GM21390 (cell line): Measurements from ENCODE around the gene STRN3.

Source experiments
- ATAC-seq: cut with Tn5 transposase; IDR thresholded peaks from one replicate; pipeline ENCODE4 v1.9.1; 2021; ENCODE audit not compliant: unreplicated experiment

The STRN3 gene

GRCh38 chr14:31038521-31039166 is 12.5 kb upstream of the STRN3 start:
- ATAC-seq: no peak

GRCh38 chr14:31037709-31038221 is 11.6 kb upstream of the STRN3 start:
- ATAC-seq: no peak

DNA sequence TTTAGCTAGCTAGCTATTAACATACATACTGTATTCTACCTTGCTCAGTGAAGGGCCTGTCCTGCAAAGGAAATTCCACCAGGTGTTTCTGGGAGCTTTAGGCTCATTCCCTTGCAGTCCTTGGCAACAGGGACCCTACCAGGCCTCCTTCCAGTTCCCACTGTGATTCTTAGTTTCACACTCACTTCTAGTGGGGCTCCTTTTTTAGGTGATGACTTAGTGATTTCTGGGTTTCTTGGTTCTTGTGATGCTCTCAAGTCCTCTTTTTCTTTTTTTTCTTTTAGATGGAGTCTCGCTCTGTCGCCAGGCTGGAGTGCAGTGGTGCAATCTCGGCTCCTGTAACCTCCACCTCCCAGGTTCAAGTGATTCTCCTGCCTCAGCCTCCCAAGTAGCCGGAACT is 10.4 kb upstream of the STRN3 start:
- ATAC-seq: no peak

DNA sequence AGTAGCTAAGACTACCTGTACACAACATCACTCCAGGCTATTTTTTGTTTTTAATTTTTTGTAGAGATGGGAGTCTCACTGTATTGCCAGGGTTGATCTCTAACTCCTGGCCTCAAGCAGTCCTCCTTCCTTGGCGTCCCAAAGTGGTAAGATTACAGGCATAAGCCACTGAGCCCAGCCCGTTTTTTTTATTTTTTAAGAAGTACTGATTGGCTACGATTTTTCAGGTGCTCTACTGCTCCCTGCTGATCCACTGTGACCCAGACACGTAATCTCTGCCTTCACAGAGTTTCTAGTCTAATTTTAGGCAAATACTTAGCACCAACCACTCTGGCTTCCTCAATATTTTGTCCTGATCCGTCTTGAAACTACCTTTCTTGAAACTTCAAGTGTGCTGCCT is 4.3 kb upstream of the STRN3 start:
- ATAC-seq: no peak

GRCh38 chr14:31029016-31029970 is 3.1 kb upstream of the STRN3 start:
- no peak for ATAC-seq

DNA sequence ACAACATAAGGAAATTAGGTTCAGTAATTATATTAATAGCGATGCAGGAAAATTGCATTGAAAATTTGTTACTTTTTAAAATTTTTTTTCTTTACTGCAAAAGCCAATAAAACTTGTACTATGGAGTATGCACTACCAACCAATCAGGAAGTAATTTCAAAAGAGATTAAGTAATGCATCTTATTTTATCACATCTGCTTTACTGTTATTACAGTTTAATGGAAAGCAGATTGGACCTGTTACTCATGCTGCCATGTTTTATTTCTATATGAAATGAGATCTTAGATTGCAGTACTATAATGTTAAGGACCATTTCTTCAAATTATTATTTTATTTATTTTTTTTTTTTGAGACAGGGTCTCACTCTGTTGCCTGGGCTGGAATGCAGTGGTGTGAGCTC is 1.7 kb upstream of the STRN3 start:
- no peak for ATAC-seq

GRCh38 chr14:31026450-31027235 is 464 bp upstream of the STRN3 start:
- peak; percentile 91 for ATAC-seq

GRCh38 chr14:31025367-31026076 is 657 bp downstream of the STRN3 start, which contains the start of gene AP4S1:
Gene AP4S1, plus strand, starts transcription at chr14:31025649. Its CDS starts 40,548 bp downstream, at chr14:31066197.
- ATAC-seq: peak; percentile 21

- ATAC-seq: no peak
Measured at GRCh38 chr14:31024577-31025366, 1.4 kb downstream of the STRN3 start.

GRCh38 chr14:31024010-31024480 is 2.1 kb downstream of the STRN3 start:
- ATAC-seq: no peak

- ATAC-seq: no peak
Measured at GRCh38 chr14:31022386-31022785, 3.8 kb downstream of the STRN3 start.

DNA sequence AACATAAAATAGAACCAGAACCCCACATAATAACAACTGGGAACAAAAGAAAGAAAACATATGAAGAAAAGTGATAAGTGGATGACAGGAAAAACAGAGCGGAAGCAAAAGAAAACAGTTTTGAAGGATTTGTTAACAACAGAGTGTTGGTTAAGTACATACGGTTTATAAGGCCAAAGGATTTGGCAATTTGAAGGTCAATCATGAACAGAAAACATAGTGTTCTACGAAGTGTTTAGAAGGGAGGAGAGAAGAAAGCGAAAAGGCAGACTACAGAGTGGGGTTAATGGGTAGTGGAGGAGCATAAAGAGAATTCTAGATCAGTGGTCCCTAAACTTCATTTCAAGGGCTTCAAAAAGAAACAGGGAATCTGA is 4.6 kb downstream of the STRN3 start:
- ATAC-seq: no peak

GRCh38 chr14:31020834-31021575 is 5.2 kb downstream of the STRN3 start:
- no peak for ATAC-seq

DNA sequence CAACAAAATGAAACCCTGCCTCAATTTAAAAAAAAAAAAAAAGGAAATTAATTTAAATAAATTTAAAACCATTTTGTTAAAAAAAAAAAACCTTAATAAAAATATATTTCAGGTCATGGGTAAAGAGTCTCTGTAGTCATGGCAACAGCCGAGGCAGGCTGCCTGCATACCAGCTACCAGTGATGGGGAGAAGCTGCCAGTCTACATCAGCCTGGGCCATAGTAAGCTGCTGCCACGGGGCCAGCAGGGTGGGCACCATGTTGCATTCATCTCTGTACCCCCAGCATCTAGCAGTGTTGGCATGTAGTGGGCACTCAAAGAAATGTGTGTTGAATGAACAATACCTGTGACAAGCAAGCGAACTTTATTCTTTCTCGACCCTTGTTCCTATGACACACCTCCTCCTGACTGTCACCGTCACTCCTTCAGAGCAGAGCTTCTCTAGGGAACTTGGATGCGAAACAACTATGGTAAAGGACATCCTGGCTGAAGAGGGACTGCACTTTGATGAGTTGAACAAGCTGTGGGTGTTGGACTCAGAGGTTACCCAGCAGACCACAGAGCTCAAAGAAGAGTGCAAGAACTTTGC is 8.0 kb downstream of the STRN3 start:
- ATAC-seq: no peak

- ATAC-seq: no peak
Measured at GRCh38 chr14:31013841-31014240, 12.3 kb downstream of the STRN3 start.

DNA sequence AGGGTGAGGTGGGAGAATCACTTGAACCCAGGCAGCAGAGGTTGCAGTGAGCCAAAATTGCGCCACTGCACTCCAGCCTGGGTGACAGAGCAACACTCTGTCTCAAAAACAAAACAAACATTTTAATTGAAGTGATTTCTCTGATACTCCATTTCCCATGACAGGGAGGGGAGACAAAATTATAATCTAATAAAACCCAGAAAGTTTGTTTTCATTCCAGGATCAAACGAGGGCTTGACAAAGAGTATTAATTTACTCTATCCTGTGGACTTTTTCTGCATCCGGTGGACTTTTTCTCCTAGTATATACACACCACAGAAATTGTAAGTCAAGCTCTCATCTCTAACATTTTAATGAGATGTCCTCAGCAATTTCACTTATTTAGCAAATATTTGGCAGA is 15.2 kb downstream of the STRN3 start:
- no peak for ATAC-seq

- no peak for ATAC-seq
Measured at GRCh38 chr14:31009836-31010574, 16.2 kb downstream of the STRN3 start.

DNA sequence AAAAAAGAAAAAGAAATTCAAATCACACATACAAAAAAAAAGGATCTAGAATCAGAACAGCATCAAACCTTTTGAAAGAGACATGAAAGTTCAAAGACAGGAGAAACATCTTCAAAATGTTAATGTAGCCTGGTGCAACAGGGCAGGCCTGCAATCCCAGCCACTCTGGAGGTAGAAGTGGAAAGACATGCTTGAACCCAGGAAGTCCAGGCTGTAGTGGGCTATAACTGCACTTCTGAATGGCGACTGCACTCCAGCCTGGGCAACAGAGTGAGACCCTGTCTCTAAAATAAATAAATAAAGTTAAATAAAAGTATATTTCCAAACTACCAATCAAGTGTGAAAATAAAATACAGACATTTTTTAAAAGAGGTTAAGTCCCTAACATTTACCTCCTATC is 19.5 kb downstream of the STRN3 start:
- no peak for ATAC-seq
